Measurements from ENCODE around the gene PCGF1.

- TF ChIP-seq CTCF (IDR thresholded peaks at IDR 0.05; ENCODE audit: insufficient read depth, low read depth, low read length) (no peak), EZH2 (IDR thresholded peaks at IDR 0.05; ENCODE audit: insufficient read depth, low read length) (no peak)
Observed at GRCh38 chr2:74512744-74513604, 5.5 kb upstream of the PCGF1 start.
